WTC11 (cell line): Measurements from ENCODE around the gene BCAS3. TPM values are rescaled to one million over a fixed set of nuclear protein-coding genes. Genes with fewer than 3 reads are reported as not detected.

Source experiments
- ATAC-seq: fragments of 200-7000 bp; cut with Tn5 transposase; 2 replicates; pipeline ENCODE4 v1.10.0; 2021; ENCODE audit warnings: mild to moderate bottlenecking, moderate library complexity
- CTCF ChIA-PET: fragments of 300-600 bp; sonication (Branson Sonifier 250); formaldehyde crosslinking; loops from one replicate; lab custom pipeline; 2021; ENCODE audit warnings: antibody characterized with exemption; lab: Charles Lee
- POLR2A ChIA-PET: fragments of 350-600 bp; sonication (Branson Sonifier 250); formaldehyde crosslinking; loops from one replicate; lab custom pipeline; 2021; ENCODE audit warnings: antibody characterized with exemption; lab: Charles Lee
- DNase-seq: peaks from one replicate; pipeline ENCODE4 v3.0.0; 2021; ENCODE audit warnings: low spot score
- H3K27ac Mint-ChIP-seq: 2 replicates; pipeline ENCODE4 v1.8.0; 2021; ENCODE audit warnings: mixed read lengths
- H3K27me3 Mint-ChIP-seq: 2 replicates; pipeline ENCODE4 v1.8.0; 2021; ENCODE audit warnings: low read depth, mild to moderate bottlenecking, moderate library complexity, mixed read lengths
- H3K36me3 Mint-ChIP-seq: 2 replicates; pipeline ENCODE4 v1.8.0; 2021; ENCODE audit warnings: mixed read lengths
- H3K4me1 Mint-ChIP-seq: 2 replicates; pipeline ENCODE4 v1.8.0; 2022; ENCODE audit warnings: mixed read lengths
- H3K4me3 Mint-ChIP-seq: 2 replicates; pipeline ENCODE4 v1.8.0; 2021; ENCODE audit warnings: mild to moderate bottlenecking, moderate library complexity, mixed read lengths
- H3K9me3 Mint-ChIP-seq: 2 replicates; pipeline ENCODE4 v1.8.0; 2021; ENCODE audit warnings: mixed read lengths
- CREM ChIP-seq: sonication (generic); formaldehyde crosslinking; IDR thresholded peaks from 2 replicates; pipeline ENCODE4 v1.8.1; 2022; ENCODE audit warnings: mild to moderate bottlenecking, missing genetic modification reagents, moderate library complexity
- ETV6 ChIP-seq: sonication (generic); formaldehyde crosslinking; IDR thresholded peaks from 2 replicates; pipeline ENCODE4 v1.8.1; 2022; ENCODE audit warnings: mild to moderate bottlenecking, missing genetic modification reagents
- FOXJ3 ChIP-seq: sonication (generic); formaldehyde crosslinking; IDR thresholded peaks from 2 replicates; pipeline ENCODE4 v1.9.0; 2021; ENCODE audit warnings: missing genetic modification reagents, mild to moderate bottlenecking, borderline replicate concordance
- JAZF1 ChIP-seq: fragments of 250-450 bp; sonication (Bioruptor Pico); IDR thresholded peaks from 2 replicates; pipeline ENCODE4 v1.9.0; 2021; ENCODE audit warnings: moderate library complexity, mild to moderate bottlenecking, inconsistent platforms
- MXD4 ChIP-seq: fragments of 250-450 bp; sonication (Bioruptor Pico); IDR thresholded peaks from 2 replicates; pipeline ENCODE4 v1.8.0; 2021; ENCODE audit warnings: mild to moderate bottlenecking, moderate library complexity, borderline replicate concordance
- MYBL2 ChIP-seq: sonication (generic); formaldehyde crosslinking; IDR thresholded peaks from 2 replicates; pipeline ENCODE4 v1.8.1; 2023; ENCODE audit warnings: mild to moderate bottlenecking, moderate library complexity, missing genetic modification reagents
- NR1H2 ChIP-seq: sonication (generic); formaldehyde crosslinking; IDR thresholded peaks from 2 replicates; pipeline ENCODE4 v1.9.0; 2021; ENCODE audit warnings: mild to moderate bottlenecking, moderate library complexity, missing genetic modification reagents
- NR2C2 ChIP-seq: sonication (generic); formaldehyde crosslinking; IDR thresholded peaks from 2 replicates; pipeline ENCODE4 v1.8.0; 2022; ENCODE audit warnings: mild to moderate bottlenecking, missing genetic modification reagents
- TCF7 ChIP-seq: sonication (generic); formaldehyde crosslinking; IDR thresholded peaks from 2 replicates; pipeline ENCODE4 v1.8.0; 2022; ENCODE audit warnings: mild to moderate bottlenecking, low read depth, missing genetic modification reagents, moderate library complexity
- TP53 ChIP-seq: sonication (generic); formaldehyde crosslinking; IDR thresholded peaks from 2 replicates; pipeline ENCODE4 v1.8.1; 2023; ENCODE audit warnings: mild to moderate bottlenecking, missing genetic modification reagents
- total RNA-seq: library from RNA; stranded (reverse); gene quantifications from 3 replicates; pipeline ENCODE4 v1.2.3, GENCODE V29; 2021
- TF ChIP-seq, protein P1 (sequence below): sonication (generic); formaldehyde crosslinking; conservative IDR thresholded peaks from 2 replicates; pipeline ENCODE4 v1.8.1; 2023; ENCODE audit warnings: mild to moderate bottlenecking, low read depth, missing genetic modification reagents, moderate library complexity
- TF ChIP-seq, protein P2 (sequence below): sonication (generic); formaldehyde crosslinking; IDR thresholded peaks from 2 replicates; pipeline ENCODE4 v1.8.0; 2022; ENCODE audit warnings: missing genetic modification reagents
- TF ChIP-seq, protein P3 (sequence below): sonication (generic); formaldehyde crosslinking; IDR thresholded peaks from 2 replicates; pipeline ENCODE4 v1.8.1; 2023; ENCODE audit warnings: mild to moderate bottlenecking, missing genetic modification reagents, moderate library complexity
- TF ChIP-seq, protein P4 (sequence below): sonication (generic); formaldehyde crosslinking; IDR thresholded peaks from 2 replicates; pipeline ENCODE4 v1.8.0; 2023; ENCODE audit warnings: missing genetic modification reagents
- TF ChIP-seq, protein P5 (sequence below): sonication (generic); formaldehyde crosslinking; IDR thresholded peaks from 2 replicates; pipeline ENCODE4 v1.8.0; 2022; ENCODE audit warnings: mild to moderate bottlenecking, missing genetic modification reagents
- TF ChIP-seq, protein P6 (sequence below): fragments of 250-450 bp; sonication (Bioruptor Pico); IDR thresholded peaks from 2 replicates; pipeline ENCODE4 v1.9.0; 2021; ENCODE audit warnings: mild to moderate bottlenecking
- TF ChIP-seq, protein P7 (sequence below): sonication (generic); formaldehyde crosslinking; conservative IDR thresholded peaks from 2 replicates; pipeline ENCODE4 v1.8.1; 2022; ENCODE audit warnings: mild to moderate bottlenecking, missing genetic modification reagents
- TF ChIP-seq, protein P8 (sequence below): fragments of 250-450 bp; sonication (Bioruptor Pico); conservative IDR thresholded peaks from 2 replicates; pipeline ENCODE4 v1.9.0; 2021; ENCODE audit warnings: mild to moderate bottlenecking
- TF ChIP-seq, protein P9 (sequence below): sonication (generic); formaldehyde crosslinking; IDR thresholded peaks from 2 replicates; pipeline ENCODE4 v1.8.0; 2023; ENCODE audit warnings: missing genetic modification reagents, mild to moderate bottlenecking, borderline replicate concordance

Gene BCAS3
- total RNA-seq, 1 experiment from 2014 or later = 15.5 TPM

DNA sequence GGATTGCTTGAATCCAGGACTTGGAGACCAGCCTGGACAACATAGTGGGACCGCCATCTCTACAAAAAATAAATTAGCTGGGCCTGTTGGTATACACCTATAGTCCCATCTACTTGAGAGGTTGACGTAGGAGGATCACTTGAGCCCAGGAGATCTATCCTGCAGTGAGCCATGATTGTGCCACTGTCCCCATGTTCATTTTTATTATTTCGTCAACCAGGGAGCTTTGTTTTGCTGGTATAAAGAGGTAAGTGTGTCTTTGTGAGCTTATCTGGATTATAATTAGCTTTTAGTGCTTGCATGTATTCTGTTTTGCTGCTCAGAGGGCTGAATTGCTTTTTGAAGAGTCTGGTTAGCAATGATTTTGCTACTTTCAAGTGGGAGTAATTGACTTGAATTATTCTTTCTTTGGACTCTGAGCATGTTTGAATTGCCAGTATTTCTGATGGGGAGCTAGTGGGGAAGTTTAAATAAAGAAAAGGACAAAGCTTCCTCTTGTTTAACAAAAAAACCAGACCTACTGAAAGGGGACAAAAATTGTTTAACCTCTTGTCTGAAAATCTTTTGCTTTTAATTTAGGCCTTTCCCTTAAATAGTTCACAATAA, 31.6 kb upstream of the BCAS3 start:
- no peak for DNase-seq
- Mint-ChIP-seq H3K4me3 (no peak overlapping the region), H3K9me3 (no peaks in the 10 kb centered on the region; the same call in 1 of the 2 replicates), H3K4me1 (peaks cover 5% of the 10 kb centered on the region), H3K27ac (peak overlapping the region; percentile 69; the same call in 1 of the 2 replicates), H3K36me3 (peaks cover 24% of the 10 kb centered on the region), H3K27me3 (no peaks in the 10 kb centered on the region)
- ATAC-seq = no peak
- CTCF ChIA-PET = interaction anchor here (0.8 to 0.9 kb wide), 2 partner anchors 46 to 120 kb away, joined by 3 read pairs; partner anchors contain the start of gene PPM1D
- TF ChIP-seq, protein P1, sequence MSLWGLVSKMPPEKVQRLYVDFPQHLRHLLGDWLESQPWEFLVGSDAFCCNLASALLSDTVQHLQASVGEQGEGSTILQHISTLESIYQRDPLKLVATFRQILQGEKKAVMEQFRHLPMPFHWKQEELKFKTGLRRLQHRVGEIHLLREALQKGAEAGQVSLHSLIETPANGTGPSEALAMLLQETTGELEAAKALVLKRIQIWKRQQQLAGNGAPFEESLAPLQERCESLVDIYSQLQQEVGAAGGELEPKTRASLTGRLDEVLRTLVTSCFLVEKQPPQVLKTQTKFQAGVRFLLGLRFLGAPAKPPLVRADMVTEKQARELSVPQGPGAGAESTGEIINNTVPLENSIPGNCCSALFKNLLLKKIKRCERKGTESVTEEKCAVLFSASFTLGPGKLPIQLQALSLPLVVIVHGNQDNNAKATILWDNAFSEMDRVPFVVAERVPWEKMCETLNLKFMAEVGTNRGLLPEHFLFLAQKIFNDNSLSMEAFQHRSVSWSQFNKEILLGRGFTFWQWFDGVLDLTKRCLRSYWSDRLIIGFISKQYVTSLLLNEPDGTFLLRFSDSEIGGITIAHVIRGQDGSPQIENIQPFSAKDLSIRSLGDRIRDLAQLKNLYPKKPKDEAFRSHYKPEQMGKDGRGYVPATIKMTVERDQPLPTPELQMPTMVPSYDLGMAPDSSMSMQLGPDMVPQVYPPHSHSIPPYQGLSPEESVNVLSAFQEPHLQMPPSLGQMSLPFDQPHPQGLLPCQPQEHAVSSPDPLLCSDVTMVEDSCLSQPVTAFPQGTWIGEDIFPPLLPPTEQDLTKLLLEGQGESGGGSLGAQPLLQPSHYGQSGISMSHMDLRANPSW (CRISPR knock-in tag) = no peak
- TF ChIP-seq ETV6 (CRISPR knock-in tag) (no peak), TP53 (no peak), JAZF1 (no peak), MXD4 (CRISPR knock-in tag) (no peak), MYBL2 (CRISPR knock-in tag) (no peak), FOXJ3 (CRISPR knock-in tag) (no peak), NR1H2 (CRISPR knock-in tag) (no peak), NR2C2 (CRISPR knock-in tag) (no peak), TCF7 (CRISPR knock-in tag) (no peak), CREM (CRISPR knock-in tag) (no peak)
- TF ChIP-seq, protein P2, sequence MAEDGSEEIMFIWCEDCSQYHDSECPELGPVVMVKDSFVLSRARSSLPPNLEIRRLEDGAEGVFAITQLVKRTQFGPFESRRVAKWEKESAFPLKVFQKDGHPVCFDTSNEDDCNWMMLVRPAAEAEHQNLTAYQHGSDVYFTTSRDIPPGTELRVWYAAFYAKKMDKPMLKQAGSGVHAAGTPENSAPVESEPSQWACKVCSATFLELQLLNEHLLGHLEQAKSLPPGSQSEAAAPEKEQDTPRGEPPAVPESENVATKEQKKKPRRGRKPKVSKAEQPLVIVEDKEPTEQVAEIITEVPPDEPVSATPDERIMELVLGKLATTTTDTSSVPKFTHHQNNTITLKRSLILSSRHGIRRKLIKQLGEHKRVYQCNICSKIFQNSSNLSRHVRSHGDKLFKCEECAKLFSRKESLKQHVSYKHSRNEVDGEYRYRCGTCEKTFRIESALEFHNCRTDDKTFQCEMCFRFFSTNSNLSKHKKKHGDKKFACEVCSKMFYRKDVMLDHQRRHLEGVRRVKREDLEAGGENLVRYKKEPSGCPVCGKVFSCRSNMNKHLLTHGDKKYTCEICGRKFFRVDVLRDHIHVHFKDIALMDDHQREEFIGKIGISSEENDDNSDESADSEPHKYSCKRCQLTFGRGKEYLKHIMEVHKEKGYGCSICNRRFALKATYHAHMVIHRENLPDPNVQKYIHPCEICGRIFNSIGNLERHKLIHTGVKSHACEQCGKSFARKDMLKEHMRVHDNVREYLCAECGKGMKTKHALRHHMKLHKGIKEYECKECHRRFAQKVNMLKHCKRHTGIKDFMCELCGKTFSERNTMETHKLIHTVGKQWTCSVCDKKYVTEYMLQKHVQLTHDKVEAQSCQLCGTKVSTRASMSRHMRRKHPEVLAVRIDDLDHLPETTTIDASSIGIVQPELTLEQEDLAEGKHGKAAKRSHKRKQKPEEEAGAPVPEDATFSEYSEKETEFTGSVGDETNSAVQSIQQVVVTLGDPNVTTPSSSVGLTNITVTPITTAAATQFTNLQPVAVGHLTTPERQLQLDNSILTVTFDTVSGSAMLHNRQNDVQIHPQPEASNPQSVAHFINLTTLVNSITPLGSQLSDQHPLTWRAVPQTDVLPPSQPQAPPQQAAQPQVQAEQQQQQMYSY (CRISPR knock-in tag) = no peak
- TF ChIP-seq, protein P3, sequence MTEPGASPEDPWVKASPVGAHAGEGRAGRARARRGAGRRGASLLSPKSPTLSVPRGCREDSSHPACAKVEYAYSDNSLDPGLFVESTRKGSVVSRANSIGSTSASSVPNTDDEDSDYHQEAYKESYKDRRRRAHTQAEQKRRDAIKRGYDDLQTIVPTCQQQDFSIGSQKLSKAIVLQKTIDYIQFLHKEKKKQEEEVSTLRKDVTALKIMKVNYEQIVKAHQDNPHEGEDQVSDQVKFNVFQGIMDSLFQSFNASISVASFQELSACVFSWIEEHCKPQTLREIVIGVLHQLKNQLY (CRISPR knock-in tag) = no peak
- TF ChIP-seq, protein P4, sequence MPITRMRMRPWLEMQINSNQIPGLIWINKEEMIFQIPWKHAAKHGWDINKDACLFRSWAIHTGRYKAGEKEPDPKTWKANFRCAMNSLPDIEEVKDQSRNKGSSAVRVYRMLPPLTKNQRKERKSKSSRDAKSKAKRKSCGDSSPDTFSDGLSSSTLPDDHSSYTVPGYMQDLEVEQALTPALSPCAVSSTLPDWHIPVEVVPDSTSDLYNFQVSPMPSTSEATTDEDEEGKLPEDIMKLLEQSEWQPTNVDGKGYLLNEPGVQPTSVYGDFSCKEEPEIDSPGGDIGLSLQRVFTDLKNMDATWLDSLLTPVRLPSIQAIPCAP (CRISPR knock-in tag) = no peak
- TF ChIP-seq, protein P5, sequence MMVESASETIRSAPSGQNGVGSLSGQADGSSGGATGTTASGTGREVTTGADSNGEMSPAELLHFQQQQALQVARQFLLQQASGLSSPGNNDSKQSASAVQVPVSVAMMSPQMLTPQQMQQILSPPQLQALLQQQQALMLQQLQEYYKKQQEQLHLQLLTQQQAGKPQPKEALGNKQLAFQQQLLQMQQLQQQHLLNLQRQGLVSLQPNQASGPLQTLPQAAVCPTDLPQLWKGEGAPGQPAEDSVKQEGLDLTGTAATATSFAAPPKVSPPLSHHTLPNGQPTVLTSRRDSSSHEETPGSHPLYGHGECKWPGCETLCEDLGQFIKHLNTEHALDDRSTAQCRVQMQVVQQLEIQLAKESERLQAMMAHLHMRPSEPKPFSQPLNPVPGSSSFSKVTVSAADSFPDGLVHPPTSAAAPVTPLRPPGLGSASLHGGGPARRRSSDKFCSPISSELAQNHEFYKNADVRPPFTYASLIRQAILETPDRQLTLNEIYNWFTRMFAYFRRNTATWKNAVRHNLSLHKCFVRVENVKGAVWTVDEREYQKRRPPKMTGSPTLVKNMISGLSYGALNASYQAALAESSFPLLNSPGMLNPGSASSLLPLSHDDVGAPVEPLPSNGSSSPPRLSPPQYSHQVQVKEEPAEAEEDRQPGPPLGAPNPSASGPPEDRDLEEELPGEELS (CRISPR knock-in tag) = no peak
- TF ChIP-seq, protein P6, sequence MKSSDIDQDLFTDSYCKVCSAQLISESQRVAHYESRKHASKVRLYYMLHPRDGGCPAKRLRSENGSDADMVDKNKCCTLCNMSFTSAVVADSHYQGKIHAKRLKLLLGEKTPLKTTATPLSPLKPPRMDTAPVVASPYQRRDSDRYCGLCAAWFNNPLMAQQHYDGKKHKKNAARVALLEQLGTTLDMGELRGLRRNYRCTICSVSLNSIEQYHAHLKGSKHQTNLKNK = no peak
- TF ChIP-seq, protein P7, sequence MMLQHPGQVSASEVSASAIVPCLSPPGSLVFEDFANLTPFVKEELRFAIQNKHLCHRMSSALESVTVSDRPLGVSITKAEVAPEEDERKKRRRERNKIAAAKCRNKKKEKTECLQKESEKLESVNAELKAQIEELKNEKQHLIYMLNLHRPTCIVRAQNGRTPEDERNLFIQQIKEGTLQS (CRISPR knock-in tag) = no peak
- TF ChIP-seq, protein P8, sequence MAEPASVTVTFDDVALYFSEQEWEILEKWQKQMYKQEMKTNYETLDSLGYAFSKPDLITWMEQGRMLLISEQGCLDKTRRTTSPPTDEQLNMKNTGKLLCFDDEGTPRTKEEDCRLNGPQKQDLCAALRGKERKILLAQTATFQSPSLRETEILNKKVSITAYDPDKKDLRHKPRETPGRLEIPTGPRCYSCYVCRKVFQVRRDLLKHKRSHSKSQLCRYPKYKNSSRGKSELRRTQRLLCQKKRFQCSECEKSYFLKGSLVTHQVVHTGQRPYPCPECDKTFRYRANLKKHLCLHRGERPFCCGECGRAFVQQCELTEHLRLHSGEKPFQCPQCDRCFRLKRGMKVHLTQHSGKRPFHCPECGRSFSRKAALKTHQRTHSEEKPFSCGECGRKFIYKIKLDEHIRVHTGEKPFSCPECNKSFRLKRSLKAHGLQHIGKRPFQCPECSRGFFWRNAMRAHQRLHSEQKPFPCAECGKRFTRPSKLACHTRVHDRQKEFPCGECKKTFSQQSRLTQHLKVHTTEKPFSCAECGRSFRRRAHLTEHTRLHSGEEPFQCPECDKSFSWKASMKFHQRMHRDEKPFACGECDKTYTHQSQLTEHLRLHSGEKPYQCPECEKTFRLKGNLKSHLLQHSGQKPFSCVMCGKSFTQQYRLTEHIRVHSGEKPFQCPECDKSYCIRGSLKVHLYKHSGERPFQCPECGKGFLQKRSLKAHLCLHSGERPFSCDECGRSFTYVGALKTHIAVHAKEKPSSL (CRISPR knock-in tag) = no peak
- TF ChIP-seq, protein P9, sequence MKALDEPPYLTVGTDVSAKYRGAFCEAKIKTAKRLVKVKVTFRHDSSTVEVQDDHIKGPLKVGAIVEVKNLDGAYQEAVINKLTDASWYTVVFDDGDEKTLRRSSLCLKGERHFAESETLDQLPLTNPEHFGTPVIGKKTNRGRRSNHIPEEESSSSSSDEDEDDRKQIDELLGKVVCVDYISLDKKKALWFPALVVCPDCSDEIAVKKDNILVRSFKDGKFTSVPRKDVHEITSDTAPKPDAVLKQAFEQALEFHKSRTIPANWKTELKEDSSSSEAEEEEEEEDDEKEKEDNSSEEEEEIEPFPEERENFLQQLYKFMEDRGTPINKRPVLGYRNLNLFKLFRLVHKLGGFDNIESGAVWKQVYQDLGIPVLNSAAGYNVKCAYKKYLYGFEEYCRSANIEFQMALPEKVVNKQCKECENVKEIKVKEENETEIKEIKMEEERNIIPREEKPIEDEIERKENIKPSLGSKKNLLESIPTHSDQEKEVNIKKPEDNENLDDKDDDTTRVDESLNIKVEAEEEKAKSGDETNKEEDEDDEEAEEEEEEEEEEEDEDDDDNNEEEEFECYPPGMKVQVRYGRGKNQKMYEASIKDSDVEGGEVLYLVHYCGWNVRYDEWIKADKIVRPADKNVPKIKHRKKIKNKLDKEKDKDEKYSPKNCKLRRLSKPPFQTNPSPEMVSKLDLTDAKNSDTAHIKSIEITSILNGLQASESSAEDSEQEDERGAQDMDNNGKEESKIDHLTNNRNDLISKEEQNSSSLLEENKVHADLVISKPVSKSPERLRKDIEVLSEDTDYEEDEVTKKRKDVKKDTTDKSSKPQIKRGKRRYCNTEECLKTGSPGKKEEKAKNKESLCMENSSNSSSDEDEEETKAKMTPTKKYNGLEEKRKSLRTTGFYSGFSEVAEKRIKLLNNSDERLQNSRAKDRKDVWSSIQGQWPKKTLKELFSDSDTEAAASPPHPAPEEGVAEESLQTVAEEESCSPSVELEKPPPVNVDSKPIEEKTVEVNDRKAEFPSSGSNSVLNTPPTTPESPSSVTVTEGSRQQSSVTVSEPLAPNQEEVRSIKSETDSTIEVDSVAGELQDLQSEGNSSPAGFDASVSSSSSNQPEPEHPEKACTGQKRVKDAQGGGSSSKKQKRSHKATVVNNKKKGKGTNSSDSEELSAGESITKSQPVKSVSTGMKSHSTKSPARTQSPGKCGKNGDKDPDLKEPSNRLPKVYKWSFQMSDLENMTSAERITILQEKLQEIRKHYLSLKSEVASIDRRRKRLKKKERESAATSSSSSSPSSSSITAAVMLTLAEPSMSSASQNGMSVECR (CRISPR knock-in tag) = no peak
- POLR2A ChIA-PET = no interaction called here
